ENCODE data around the gene UCMA.
"Not testable (repeated sequence)": the region's sequence is repeated elsewhere in the genome, so short reads cannot be mapped to it uniquely, and the experiment has no call there.

DNA sequence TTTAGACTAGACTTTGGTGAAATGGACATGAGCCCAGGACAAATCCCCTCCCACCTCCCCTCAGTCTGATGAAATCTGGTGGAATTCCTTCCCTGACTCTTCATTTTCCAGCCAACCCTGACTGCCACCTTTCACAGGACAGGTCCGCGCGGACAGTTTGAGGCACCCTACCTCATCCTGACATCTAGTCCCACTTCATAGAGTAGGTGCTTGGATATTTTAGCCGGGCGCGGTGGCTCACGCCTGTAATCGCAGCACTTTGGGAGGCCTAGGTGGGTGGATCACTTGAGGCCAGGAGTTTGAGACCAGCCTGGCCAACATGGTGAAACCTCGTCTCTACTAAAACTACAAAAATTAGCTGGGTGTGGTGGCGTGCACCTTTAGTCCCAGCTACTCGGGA, 42.0 kb upstream of the UCMA start:
- TF ChIP-seq, protein P1, sequence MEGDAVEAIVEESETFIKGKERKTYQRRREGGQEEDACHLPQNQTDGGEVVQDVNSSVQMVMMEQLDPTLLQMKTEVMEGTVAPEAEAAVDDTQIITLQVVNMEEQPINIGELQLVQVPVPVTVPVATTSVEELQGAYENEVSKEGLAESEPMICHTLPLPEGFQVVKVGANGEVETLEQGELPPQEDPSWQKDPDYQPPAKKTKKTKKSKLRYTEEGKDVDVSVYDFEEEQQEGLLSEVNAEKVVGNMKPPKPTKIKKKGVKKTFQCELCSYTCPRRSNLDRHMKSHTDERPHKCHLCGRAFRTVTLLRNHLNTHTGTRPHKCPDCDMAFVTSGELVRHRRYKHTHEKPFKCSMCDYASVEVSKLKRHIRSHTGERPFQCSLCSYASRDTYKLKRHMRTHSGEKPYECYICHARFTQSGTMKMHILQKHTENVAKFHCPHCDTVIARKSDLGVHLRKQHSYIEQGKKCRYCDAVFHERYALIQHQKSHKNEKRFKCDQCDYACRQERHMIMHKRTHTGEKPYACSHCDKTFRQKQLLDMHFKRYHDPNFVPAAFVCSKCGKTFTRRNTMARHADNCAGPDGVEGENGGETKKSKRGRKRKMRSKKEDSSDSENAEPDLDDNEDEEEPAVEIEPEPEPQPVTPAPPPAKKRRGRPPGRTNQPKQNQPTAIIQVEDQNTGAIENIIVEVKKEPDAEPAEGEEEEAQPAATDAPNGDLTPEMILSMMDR (IDR thresholded peaks at IDR 0.05 in 4 of 5, conservative IDR thresholded peaks at IDR 0.05 in 1 of 5): not testable (repeated sequence)
- TF ChIP-seq POLR2A (IDR thresholded peaks at IDR 0.05): not testable (repeated sequence)
